DOHH2 (cell line): ENCODE data around the gene N4BP3.
"Not testable (repeated sequence)": the region's sequence is repeated elsewhere in the genome, so short reads cannot be mapped to it uniquely, and the experiment has no call there.

Experiments
- H3F3A ChIP-seq: fragments of 200-600 bp; sonication (generic), shearing (Covaris generic); 2 replicates; pipeline ENCODE4 v1.6.0; 2016; ENCODE audit warnings: antibody characterized with exemption, mild to moderate bottlenecking; ENCODE audit not compliant: control insufficient read depth, insufficient read depth
- H3K27ac ChIP-seq: fragments of 200-600 bp; sonication (generic); 2 replicates; pipeline ENCODE4 v1.5.1; 2014; ENCODE audit warnings: low read depth, mild to moderate bottlenecking, low read length, moderate library complexity
- H3K27me3 ChIP-seq: fragments of 200-600 bp; sonication (generic); 2 replicates; pipeline ENCODE4 v1.6.1; 2014; ENCODE audit warnings: mild to moderate bottlenecking, low read length, mixed read lengths; ENCODE audit not compliant: control insufficient read depth
- H3K36me3 ChIP-seq: fragments of 200-600 bp; sonication (generic); 2 replicates; pipeline ENCODE4 v1.6.1; 2014; ENCODE audit warnings: mild to moderate bottlenecking, low read length, moderate library complexity, mixed read lengths; ENCODE audit not compliant: control insufficient read depth
- H3K4me1 ChIP-seq: fragments of 200-600 bp; sonication (generic); 2 replicates; pipeline ENCODE4 v1.6.1; 2014; ENCODE audit warnings: mild to moderate bottlenecking, low read length, mixed read lengths; ENCODE audit not compliant: control insufficient read depth
- H3K4me2 ChIP-seq: fragments of 200-600 bp; sonication (generic); 2 replicates; pipeline ENCODE4 v1.6.0; 2014; ENCODE audit warnings: mild to moderate bottlenecking, low read length, moderate library complexity
- H3K4me3 ChIP-seq: fragments of 200-600 bp; sonication (generic); 2 replicates; pipeline ENCODE4 v1.5.1; 2014; ENCODE audit warnings: mild to moderate bottlenecking, low read length, mixed read lengths
- H3K79me2 ChIP-seq: fragments of 200-600 bp; sonication (generic); 2 replicates; pipeline ENCODE4 v1.6.1; 2014; ENCODE audit warnings: mild to moderate bottlenecking, low read length, mixed read lengths; ENCODE audit not compliant: control insufficient read depth
- H3K9me2 ChIP-seq: fragments of 200-600 bp; sonication (generic); replicated peaks from 2 replicates; pipeline ENCODE4 v1.6.1; 2014; ENCODE audit warnings: mild to moderate bottlenecking, low read length, mixed read lengths; ENCODE audit not compliant: control insufficient read depth
- H3K9me3 ChIP-seq: fragments of 200-600 bp; sonication (generic); 2 replicates; pipeline ENCODE4 v1.6.1; 2014; ENCODE audit warnings: antibody characterized with exemption, low read length, mixed read lengths; ENCODE audit not compliant: control insufficient read depth, insufficient read depth
- H4K20me1 ChIP-seq: fragments of 200-600 bp; sonication (generic); 2 replicates; pipeline ENCODE4 v1.6.0; 2014; ENCODE audit warnings: low read depth, mild to moderate bottlenecking, antibody characterized with exemption, low read length, moderate library complexity; ENCODE audit not compliant: control insufficient read depth, insufficient read depth
- EZH2phosphoT487 ChIP-seq: fragments of 200-600 bp; sonication (generic); IDR thresholded peaks from 2 replicates; pipeline ENCODE4 v1.6.1; 2017; ENCODE audit warnings: borderline replicate concordance, mild to moderate bottlenecking, antibody characterized with exemption, low read length, moderate library complexity, mixed read lengths
- TF ChIP-seq, protein P1 (sequence below): fragments of 200-600 bp; sonication (generic); IDR thresholded peaks from one replicate; pipeline ENCODE4 v1.5.1; 2014; ENCODE audit warnings: antibody characterized with exemption, mild to moderate bottlenecking, low read depth, low read length; ENCODE audit not compliant: poor library complexity, severe bottlenecking

N4BP3 gene

DNA sequence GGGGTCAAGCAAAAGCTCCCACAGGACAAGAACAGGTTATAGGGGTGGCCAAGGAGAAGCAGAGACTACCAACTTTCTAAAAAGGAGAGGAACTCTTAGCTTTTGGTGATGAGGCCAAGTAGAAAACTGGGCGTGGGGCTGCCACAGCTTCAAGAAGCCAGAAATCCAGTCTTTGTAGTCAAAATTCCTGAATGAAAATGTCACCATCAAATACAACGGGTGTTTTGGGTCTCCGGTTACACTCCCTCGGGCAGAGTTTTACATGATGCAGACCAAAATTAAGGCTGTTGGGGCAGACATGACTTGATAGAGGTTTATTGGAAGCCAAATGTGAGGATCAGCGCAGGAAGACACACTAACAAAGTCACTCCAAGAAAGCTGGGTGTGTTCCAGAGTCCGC lies 29.4 kb upstream of the N4BP3 start:
- no peaks in the 10 kb centered on the region for H3K79me2 ChIP-seq
- H3K27ac ChIP-seq, result no peak overlapping the region
- no peaks in the 10 kb centered on the region for H4K20me1 ChIP-seq
- peaks cover 16% of the 10 kb centered on the region for H3K4me1 ChIP-seq
- no peak overlapping the region for H3K4me3 ChIP-seq
- no peaks in the 10 kb centered on the region for H3K27me3 ChIP-seq
- no peak overlapping the region for H3K4me2 ChIP-seq
- no peaks in the 10 kb centered on the region for H3K9me3 ChIP-seq
- TF ChIP-seq, protein P1, sequence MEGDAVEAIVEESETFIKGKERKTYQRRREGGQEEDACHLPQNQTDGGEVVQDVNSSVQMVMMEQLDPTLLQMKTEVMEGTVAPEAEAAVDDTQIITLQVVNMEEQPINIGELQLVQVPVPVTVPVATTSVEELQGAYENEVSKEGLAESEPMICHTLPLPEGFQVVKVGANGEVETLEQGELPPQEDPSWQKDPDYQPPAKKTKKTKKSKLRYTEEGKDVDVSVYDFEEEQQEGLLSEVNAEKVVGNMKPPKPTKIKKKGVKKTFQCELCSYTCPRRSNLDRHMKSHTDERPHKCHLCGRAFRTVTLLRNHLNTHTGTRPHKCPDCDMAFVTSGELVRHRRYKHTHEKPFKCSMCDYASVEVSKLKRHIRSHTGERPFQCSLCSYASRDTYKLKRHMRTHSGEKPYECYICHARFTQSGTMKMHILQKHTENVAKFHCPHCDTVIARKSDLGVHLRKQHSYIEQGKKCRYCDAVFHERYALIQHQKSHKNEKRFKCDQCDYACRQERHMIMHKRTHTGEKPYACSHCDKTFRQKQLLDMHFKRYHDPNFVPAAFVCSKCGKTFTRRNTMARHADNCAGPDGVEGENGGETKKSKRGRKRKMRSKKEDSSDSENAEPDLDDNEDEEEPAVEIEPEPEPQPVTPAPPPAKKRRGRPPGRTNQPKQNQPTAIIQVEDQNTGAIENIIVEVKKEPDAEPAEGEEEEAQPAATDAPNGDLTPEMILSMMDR, result no peak
- no peak for TF ChIP-seq EZH2phosphoT487
- no peaks in the 10 kb centered on the region for H3F3A ChIP-seq
- H3K9me2 ChIP-seq, result no peaks in the 10 kb centered on the region
- H3K36me3 ChIP-seq, result no peaks in the 10 kb centered on the region

DNA sequence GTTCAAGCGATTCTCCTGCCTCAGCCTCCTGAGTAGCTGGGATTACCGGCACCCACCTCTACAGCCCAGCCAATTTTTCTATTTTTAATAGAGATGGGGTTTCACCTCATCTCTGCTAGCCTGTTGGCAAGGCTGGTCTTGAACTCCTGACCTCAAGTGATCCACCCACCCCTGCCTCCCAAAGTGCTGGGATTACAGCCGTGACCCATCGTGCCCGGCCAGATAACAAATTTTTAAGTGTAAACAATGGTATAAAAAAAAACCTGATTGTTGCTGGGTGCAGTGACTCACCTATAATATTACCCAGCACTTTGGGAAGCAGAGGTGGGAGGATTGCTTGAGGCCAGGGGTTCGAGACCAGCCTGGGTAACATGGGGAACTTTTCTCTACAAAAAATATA lies 28.0 kb upstream of the N4BP3 start:
- H3K9me2 ChIP-seq, result no peaks in the 10 kb centered on the region
- no peaks in the 10 kb centered on the region for H3F3A ChIP-seq
- peaks cover 16% of the 10 kb centered on the region for H3K4me1 ChIP-seq
- no peaks in the 10 kb centered on the region for H4K20me1 ChIP-seq
- no peak overlapping the region for H3K27ac ChIP-seq
- H3K4me3 ChIP-seq, result no peak overlapping the region
- H3K9me3 ChIP-seq, result no peaks in the 10 kb centered on the region
- no peak overlapping the region for H3K4me2 ChIP-seq
- TF ChIP-seq, protein P1, result no peak
- no peak for TF ChIP-seq EZH2phosphoT487
- H3K79me2 ChIP-seq, result no peaks in the 10 kb centered on the region
- no peaks in the 10 kb centered on the region for H3K36me3 ChIP-seq
- H3K27me3 ChIP-seq, result no peaks in the 10 kb centered on the region

DNA sequence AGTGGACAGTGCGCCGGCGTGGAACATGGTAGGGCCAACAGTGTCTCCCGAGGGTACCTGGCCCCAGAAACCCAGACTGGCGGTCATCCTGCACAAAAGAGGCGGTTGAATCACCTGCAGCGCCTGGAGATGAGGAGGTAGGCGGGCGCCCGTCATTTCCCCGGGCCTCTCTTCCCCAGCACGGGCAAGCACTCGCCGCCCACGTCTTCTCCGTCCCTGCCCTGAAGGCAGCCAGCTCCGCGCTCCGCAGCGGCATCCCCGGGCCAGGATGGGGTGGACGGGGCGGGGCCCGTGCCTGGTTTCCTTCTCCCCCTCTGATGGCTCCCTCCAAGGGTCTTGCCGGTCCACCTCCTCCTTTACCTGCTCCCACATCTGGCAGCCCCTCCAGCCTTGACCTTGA lies 27.1 kb upstream of the N4BP3 start:
- Histone ChIP-seq H3K79me2 (no peaks in the 10 kb centered on the region), H3K36me3 (no peaks in the 10 kb centered on the region), H3K4me1 (peaks cover 16% of the 10 kb centered on the region), H3K27me3 (no peaks in the 10 kb centered on the region), H3K4me3 (no peak overlapping the region), H3K9me2 (no peaks in the 10 kb centered on the region), H4K20me1 (no peaks in the 10 kb centered on the region), H3F3A (no peaks in the 10 kb centered on the region), H3K9me3 (no peaks in the 10 kb centered on the region), H3K4me2 (no peak overlapping the region), H3K27ac (no peak overlapping the region)
- no peak for TF ChIP-seq EZH2phosphoT487
- TF ChIP-seq, protein P1, result no peak

DNA sequence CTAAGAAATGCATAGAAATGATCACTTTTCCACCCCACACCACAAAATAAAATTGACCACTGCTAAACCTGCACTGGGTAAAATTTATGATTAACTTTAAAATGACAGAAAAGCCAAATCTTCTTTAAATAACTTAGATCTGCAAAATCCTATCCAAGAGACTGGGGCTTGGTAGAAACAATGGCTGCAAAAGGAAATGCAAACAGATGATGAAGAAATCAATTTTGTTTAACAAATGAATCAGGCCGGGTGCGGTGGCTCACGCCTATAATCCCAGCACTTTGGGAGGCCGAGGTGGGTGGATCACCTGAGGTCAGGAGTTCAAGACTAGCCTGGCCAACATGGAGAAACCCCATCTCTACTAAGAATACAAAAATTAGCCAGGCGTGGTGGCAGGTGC lies 26.1 kb upstream of the N4BP3 start:
- H3K4me2 ChIP-seq, H3K27me3 ChIP-seq, H3K27ac ChIP-seq, H3K36me3 ChIP-seq, H3K79me2 ChIP-seq, H4K20me1 ChIP-seq, H3K4me3 ChIP-seq, H3K9me3 ChIP-seq, H3K9me2 ChIP-seq, H3F3A ChIP-seq: not testable (repeated sequence)
- H3K4me1 ChIP-seq, result peaks cover 16% of the 10 kb centered on the region
